B cell (primary cell): ENCODE measurements around the gene SLC9A5. TPM values are rescaled to one million over a fixed set of nuclear protein-coding genes. Genes with fewer than 3 reads are reported as not detected.

Experiments
- ATAC-seq: fragments of 200-7000 bp; cut with Tn5 transposase; one replicate; pipeline ENCODE4 v1.10.0; 2021; ENCODE audit warnings: low read depth, mild to moderate bottlenecking, moderate number of reproducible peaks, moderate library complexity
- CTCF ChIA-PET: fragments of 350-600 bp; sonication (Branson Sonifier 250); formaldehyde crosslinking; loops from one replicate; lab custom pipeline; 2021; ENCODE audit warnings: antibody characterized with exemption, inconsistent platforms; lab: Charles Lee
- POLR2A ChIA-PET: fragments of 350-600 bp; sonication (Branson Sonifier 250); formaldehyde crosslinking; loops from one replicate; lab custom pipeline; 2021; ENCODE audit warnings: antibody characterized with exemption; lab: Charles Lee
- DNase-seq: peaks from one replicate; pipeline ENCODE4 v3.0.0; 2013
- H2AFZ ChIP-seq: 2 replicates; pipeline ENCODE4 v1.6.1; 2012; ENCODE audit warnings: mild to moderate bottlenecking, low read depth, low read length; ENCODE audit not compliant: insufficient read depth, poor library complexity, severe bottlenecking
- H3K27ac ChIP-seq, 2 donors: 1 replicate in 1 of 2; 2 replicates in 1 of 2; pipeline ENCODE4 v1.5.1; 2012 to 2013; ENCODE audit warnings: low read length in 2 of 2, mild to moderate bottlenecking in 2 of 2, moderate library complexity in 1 of 2
- H3K27me3 ChIP-seq, 4 experiments: fragments of 200-600 bp in 1 of 4; sonication (generic) in 1 of 4; replicated peaks in 1 of 4; 1 replicate in 2 of 4; 2 replicates in 2 of 4; pipeline versions ENCODE4 v1.6.1 to v1.7.0; 2013 to 2016; ENCODE audit warnings: low read length in 3 of 4, mild to moderate bottlenecking in 2 of 4, mixed read lengths in 1 of 4, moderate library complexity in 1 of 4; ENCODE audit not compliant: insufficient read depth in 4 of 4, control insufficient read depth in 3 of 4; ENCODE audit errors: control extremely low read depth in 1 of 4
- H3K36me3 ChIP-seq, 2 experiments: replicated peaks in 1 of 2; 1 replicate in 1 of 2; 2 replicates in 1 of 2; pipeline versions ENCODE4 v1.6.1 to v1.7.1; 2013; ENCODE audit warnings: low read length in 1 of 2; ENCODE audit not compliant: insufficient read depth in 2 of 2, control insufficient read depth in 1 of 2; ENCODE audit errors: control extremely low read depth in 1 of 2, extremely low read depth in 1 of 2
- H3K4me1 ChIP-seq, 2 donors: fragments of 200-600 bp in 1 of 2; sonication (generic) in 1 of 2; 1 replicate in 1 of 2; 2 replicates in 1 of 2; pipeline versions ENCODE4 v1.5.1 to v1.6.1; 2013 to 2017; ENCODE audit warnings: low read length in 2 of 2; ENCODE audit not compliant: control insufficient read depth in 2 of 2, insufficient read depth in 2 of 2
- H3K4me2 ChIP-seq: replicated peaks from 2 replicates; pipeline ENCODE3; 2012; ENCODE audit warnings: mild to moderate bottlenecking, low read depth, low read length; ENCODE audit not compliant: poor library complexity, severe bottlenecking
- H3K4me3 ChIP-seq, 5 experiments: fragments of 200-600 bp in 1 of 5; sonication (generic) in 1 of 5; 1 replicate in 3 of 5; 2 replicates in 2 of 5; pipeline versions ENCODE4 v1.5.1 to v1.7.0; 2011 to 2016; ENCODE audit warnings: low read length in 4 of 5, mild to moderate bottlenecking in 4 of 5, low read depth in 2 of 5, control low read depth in 1 of 5, moderate library complexity in 1 of 5; ENCODE audit not compliant: insufficient read depth in 1 of 5; ENCODE audit errors: control extremely low read depth in 1 of 5, extremely low read depth in 1 of 5
- H3K79me2 ChIP-seq: fragments of 200-600 bp; sonication (generic); one replicate; pipeline ENCODE4 v1.6.0; 2016; ENCODE audit warnings: low read length; ENCODE audit not compliant: control insufficient read depth, insufficient read depth
- H3K9ac ChIP-seq: fragments of 200-600 bp; sonication (generic); 2 replicates; pipeline ENCODE4 v1.6.1; 2017; ENCODE audit warnings: mild to moderate bottlenecking, low read length, moderate library complexity
- H3K9me3 ChIP-seq, 3 donors: one replicate each; pipeline versions ENCODE4 v1.6.1 to v1.7.1; 2013; ENCODE audit warnings: low read length in 2 of 3; ENCODE audit not compliant: control insufficient read depth in 2 of 3, insufficient read depth in 1 of 3; ENCODE audit errors: control extremely low read depth in 1 of 3
- H4K20me1 ChIP-seq: 2 replicates; pipeline ENCODE4 v1.6.0; 2012; ENCODE audit warnings: mild to moderate bottlenecking, low read length; ENCODE audit not compliant: insufficient read depth, control insufficient read depth, poor library complexity, severe bottlenecking
- H3K27ac Mint-ChIP-seq: one replicate; pipeline ENCODE4 v1.8.0; 2021; ENCODE audit warnings: mixed read lengths
- H3K27me3 Mint-ChIP-seq: one replicate; pipeline ENCODE4 v1.8.0; 2021; ENCODE audit warnings: mixed read lengths
- H3K4me1 Mint-ChIP-seq: one replicate; pipeline ENCODE4 v1.8.0; 2021; ENCODE audit warnings: mixed read lengths
- H3K4me3 Mint-ChIP-seq: one replicate; pipeline ENCODE4 v1.8.0; 2021; ENCODE audit warnings: mixed read lengths
- H3K9me3 Mint-ChIP-seq: one replicate; pipeline ENCODE4 v1.8.0; 2022; ENCODE audit warnings: mixed read lengths; ENCODE audit not compliant: insufficient read depth
- EZH2 ChIP-seq: IDR thresholded peaks from 2 replicates; pipeline ENCODE4 v1.6.1; 2012; ENCODE audit warnings: borderline replicate concordance, low read depth, mild to moderate bottlenecking, moderate library complexity, low read length; ENCODE audit not compliant: insufficient read depth, poor library complexity, severe bottlenecking
- WGBS: methylation state at CpG from one replicate; pipeline ENCODE4 v1.1.5; 2013; ENCODE audit warnings: missing lambda C conversion rate; ENCODE audit not compliant: insufficient coverage; 5-methylcytosine and 5-hydroxymethylcytosine counted together
- intact Hi-C: fragments of 100-400 bp; cut with micrococcal nuclease; formaldehyde crosslinking; loops from one replicate; pipeline ENCODE4 v1.10.0; 2022
- polyA plus RNA-seq: library from polyadenylated mRNA; depleted of rRNA; stranded (reverse); fragments of >200 nt; gene quantifications from 2 replicates; pipeline ENCODE4 v1.2.3, GENCODE V29; 2012
- total RNA-seq, 2 donors: library from RNA; stranded (reverse); fragments of 120-200 nt in 1 of 2; gene quantifications; 1 replicate in 1 of 2; 2 replicates in 1 of 2; pipeline versions ENCODE4 v1.2.3 to v1.2.4, GENCODE V29; 2013 to 2022
- TF ChIP-seq, protein P1 (sequence below): fragments of 200-600 bp; IDR thresholded peaks from one replicate; pipeline ENCODE4 v1.8.0; 2022; ENCODE audit warnings: antibody characterized with exemption, mild to moderate bottlenecking

Gene SLC9A5
- total and polyA plus RNA-seq, 2 donors (not counting 1 experiment from before 2014, with no cell fraction given), result 1.7 TPM

DNA sequence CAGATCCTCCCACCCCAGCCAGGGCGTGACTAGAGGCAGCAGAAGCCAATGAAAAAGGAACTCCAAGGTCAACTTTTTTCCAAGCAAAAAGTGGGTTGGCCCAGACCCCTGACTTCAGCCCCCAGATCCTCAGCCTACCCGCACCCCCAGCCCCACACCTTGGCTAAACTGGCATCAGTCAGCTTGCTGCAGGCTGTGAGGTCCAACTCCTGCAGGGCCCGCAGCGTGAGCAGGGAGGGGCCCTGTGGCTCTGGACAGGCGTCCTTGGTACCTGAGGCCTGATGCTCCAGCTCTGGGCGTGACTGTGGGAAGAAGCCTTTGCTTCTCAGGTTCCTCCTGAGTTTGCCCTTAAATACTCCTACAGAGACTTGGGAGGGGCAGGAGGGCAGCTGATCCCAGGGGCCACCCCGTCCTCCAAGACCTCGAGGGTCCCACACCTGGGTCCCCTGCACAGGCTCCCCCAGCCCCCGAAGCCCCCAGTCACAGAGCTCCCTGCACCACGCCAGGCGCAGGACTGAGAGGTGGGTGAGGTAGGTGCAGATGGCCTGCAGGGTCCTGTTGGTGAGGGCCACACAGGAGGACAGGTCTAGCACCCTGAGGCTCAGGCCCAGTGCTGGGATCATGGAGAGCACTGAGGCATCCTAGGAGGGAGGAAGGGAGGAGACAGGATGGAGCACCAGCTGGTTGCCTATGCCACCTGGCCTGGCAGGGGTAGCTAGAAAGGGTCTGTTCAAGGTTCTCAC, 40.5 kb upstream of the SLC9A5 start:
- no peak for ATAC-seq
- Mint-ChIP-seq H3K27ac (no peak overlapping the region), H3K9me3 (no peaks in the 10 kb centered on the region), H3K4me3 (no peak overlapping the region), H3K27me3 (no peaks in the 10 kb centered on the region), H3K4me1 (no peaks in the 10 kb centered on the region)
- Histone ChIP-seq H3K27me3 (no peaks in the 10 kb centered on the region), H2AFZ (no peak overlapping the region), H3K79me2 (no peaks in the 10 kb centered on the region), H3K4me3 (no peak overlapping the region), H3K9ac (no peak overlapping the region), H3K36me3 (peaks cover 0 to 4% of the 10 kb centered on the region in 2 experiments), H4K20me1 (no peaks in the 10 kb centered on the region), H3K4me2 (no peak overlapping the region), H3K4me1 (no peaks in the 10 kb centered on the region), H3K27ac (no peak overlapping the region), H3K9me3 (no peaks in the 10 kb centered on the region)
- intact Hi-C loops, result no loop called here
- CTCF ChIA-PET, result interaction anchor here (1.2 kb wide), 1 partner anchor 11 kb away, joined by 3 read pairs; no protein-coding TSS in a partner anchor
- TF ChIP-seq EZH2, result no peak
- TF ChIP-seq, protein P1, sequence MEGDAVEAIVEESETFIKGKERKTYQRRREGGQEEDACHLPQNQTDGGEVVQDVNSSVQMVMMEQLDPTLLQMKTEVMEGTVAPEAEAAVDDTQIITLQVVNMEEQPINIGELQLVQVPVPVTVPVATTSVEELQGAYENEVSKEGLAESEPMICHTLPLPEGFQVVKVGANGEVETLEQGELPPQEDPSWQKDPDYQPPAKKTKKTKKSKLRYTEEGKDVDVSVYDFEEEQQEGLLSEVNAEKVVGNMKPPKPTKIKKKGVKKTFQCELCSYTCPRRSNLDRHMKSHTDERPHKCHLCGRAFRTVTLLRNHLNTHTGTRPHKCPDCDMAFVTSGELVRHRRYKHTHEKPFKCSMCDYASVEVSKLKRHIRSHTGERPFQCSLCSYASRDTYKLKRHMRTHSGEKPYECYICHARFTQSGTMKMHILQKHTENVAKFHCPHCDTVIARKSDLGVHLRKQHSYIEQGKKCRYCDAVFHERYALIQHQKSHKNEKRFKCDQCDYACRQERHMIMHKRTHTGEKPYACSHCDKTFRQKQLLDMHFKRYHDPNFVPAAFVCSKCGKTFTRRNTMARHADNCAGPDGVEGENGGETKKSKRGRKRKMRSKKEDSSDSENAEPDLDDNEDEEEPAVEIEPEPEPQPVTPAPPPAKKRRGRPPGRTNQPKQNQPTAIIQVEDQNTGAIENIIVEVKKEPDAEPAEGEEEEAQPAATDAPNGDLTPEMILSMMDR, result no peak
- no peak for DNase-seq
- POLR2A ChIA-PET, result no interaction called here
- 97% methylated on average over 9 of the region's 11 CpGs for WGBS

DNA sequence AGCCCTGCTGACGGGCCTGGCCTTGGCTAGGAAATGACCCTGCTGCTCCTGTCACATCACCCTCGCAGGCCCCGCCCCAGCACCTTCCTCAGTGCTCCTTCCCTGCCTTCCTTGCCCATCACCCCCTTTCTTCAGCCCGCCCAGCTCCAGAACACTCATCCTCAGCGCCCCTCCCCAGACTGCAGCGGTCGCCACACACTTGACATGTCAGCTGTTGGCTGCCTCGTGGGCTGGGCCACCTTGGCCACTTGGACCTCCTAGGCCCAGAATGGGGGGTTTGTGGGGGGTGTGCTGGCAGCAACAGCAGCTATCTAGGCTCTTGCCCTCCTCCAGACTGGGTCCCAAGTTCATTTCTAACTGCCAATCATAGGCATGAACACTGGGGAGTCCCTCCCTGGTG, 39.2 kb upstream of the SLC9A5 start:
- no peak overlapping the region for H3K27ac ChIP-seq
- H3K4me3 ChIP-seq, result no peak overlapping the region
- no peak for TF ChIP-seq EZH2
- TF ChIP-seq, protein P1, result no peak
- H3K9ac ChIP-seq, result no peak overlapping the region
- no peak overlapping the region for H2AFZ ChIP-seq
- no peaks in the 10 kb centered on the region for H3K79me2 ChIP-seq
- ChIA-PET CTCF (interaction anchor here (1.1 kb wide), 1 partner anchor 11 kb away, joined by 3 read pairs; no protein-coding TSS in a partner anchor), POLR2A (no interaction called here)
- intact Hi-C loops, result no loop called here
- DNase-seq (no peak), ATAC-seq (no peak)
- no peak overlapping the region for H3K27ac Mint-ChIP-seq
- H3K36me3 ChIP-seq, result no peaks in the 10 kb centered on the region
- H3K4me1 Mint-ChIP-seq, result no peaks in the 10 kb centered on the region
- no peaks in the 10 kb centered on the region for H3K27me3 ChIP-seq
- no peaks in the 10 kb centered on the region for H3K4me1 ChIP-seq
- H3K4me3 Mint-ChIP-seq, result no peak overlapping the region
- H3K9me3 Mint-ChIP-seq, result no peaks in the 10 kb centered on the region
- WGBS, result 84% methylated on average over 5 of the region's 8 CpGs
- no peaks in the 10 kb centered on the region for H4K20me1 ChIP-seq
- H3K4me2 ChIP-seq, result no peak overlapping the region
- no peaks in the 10 kb centered on the region for H3K9me3 ChIP-seq
- no peaks in the 10 kb centered on the region for H3K27me3 Mint-ChIP-seq
